GM13976 (cell line): ENCODE data around the gene MYOCOS.

Experiments used
- DNase-seq: peaks from one replicate; pipeline ENCODE4 v3.0.0; 2012; ENCODE audit warnings: low spot score
- CTCF ChIP-seq: IDR thresholded peaks from 2 replicates; pipeline ENCODE4 v1.5.1; 2012; ENCODE audit warnings: borderline replicate concordance, mild to moderate bottlenecking; ENCODE audit not compliant: insufficient read depth; ENCODE audit errors: extremely low read depth, missing control alignments, control extremely low read depth
- in situ Hi-C: fragments of 300-500 bp; cut with MboI; formaldehyde crosslinking; loops from one replicate; pipeline ENCODE4 v1.12.0; 2022; ENCODE audit warnings: low sequenced_read_pairs, mixed read lengths, inconsistent platforms; ENCODE audit not compliant: unreplicated experiment

The MYOCOS gene

GRCh38 chr1:171664976-171665375 lies 42.9 kb downstream of the MYOCOS start:
- DNase-seq: no peak
- in situ Hi-C loops: loop anchor here (25.0 kb wide), 1 partner anchor 322 kb away; no protein-coding TSS in a partner anchor
- TF ChIP-seq CTCF: no peak

- no peak for TF ChIP-seq CTCF
- no peak for DNase-seq
- in situ Hi-C loops: loop anchor here (25.0 kb wide), 1 partner anchor 321 kb away; no protein-coding TSS in a partner anchor
Measured at GRCh38 chr1:171666114-171666769, 44.2 kb downstream of the MYOCOS start.

- no peak for TF ChIP-seq CTCF
- DNase-seq: no peak
- in situ Hi-C loops: loop anchor here (25.0 kb wide), 1 partner anchor 319 kb away; no protein-coding TSS in a partner anchor
Measured at GRCh38 chr1:171668372-171668771, 46.3 kb downstream of the MYOCOS start.

GRCh38 chr1:171670739-171671138 lies 48.7 kb downstream of the MYOCOS start:
- in situ Hi-C loops: loop anchor here (25.0 kb wide), 1 partner anchor 317 kb away; no protein-coding TSS in a partner anchor
- no peak for DNase-seq
- no peak for TF ChIP-seq CTCF

GRCh38 chr1:171674431-171675405 lies 52.7 kb downstream of the MYOCOS start:
- in situ Hi-C loops: loop anchor here (25.0 kb wide), 1 partner anchor 313 kb away; no protein-coding TSS in a partner anchor
- no peak for TF ChIP-seq CTCF
- no peak for DNase-seq
